Measurements from ENCODE around the gene GALNT17.
"Not testable (repeated sequence)": the region's sequence is repeated elsewhere in the genome, so short reads cannot be mapped to it uniquely, and the experiment has no call there.

GALNT17 gene

DNA sequence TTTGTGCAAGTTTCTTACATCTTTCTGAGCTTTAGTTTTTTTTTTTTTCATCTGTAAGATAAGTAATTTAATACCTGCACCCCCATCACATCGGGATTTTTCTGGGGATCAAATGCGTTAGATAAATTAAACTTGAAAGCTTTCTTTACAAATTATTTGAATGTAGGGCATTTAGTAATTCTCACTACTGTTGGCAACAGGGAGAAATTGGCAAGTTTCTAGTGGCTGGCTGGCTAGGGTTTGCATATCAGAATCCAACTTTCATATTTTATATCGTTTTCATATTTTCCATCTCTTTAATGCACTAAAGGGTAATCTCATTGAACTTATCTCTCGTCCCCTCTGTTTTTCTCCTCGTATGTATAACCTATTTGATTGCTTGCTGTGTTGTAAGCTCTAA lies 412.9 kb downstream of the GALNT17 start:
- no peak for DNase-seq (ENCODE audit: low read depth in 2 of 3, low spot score in 1 of 3)

DNA sequence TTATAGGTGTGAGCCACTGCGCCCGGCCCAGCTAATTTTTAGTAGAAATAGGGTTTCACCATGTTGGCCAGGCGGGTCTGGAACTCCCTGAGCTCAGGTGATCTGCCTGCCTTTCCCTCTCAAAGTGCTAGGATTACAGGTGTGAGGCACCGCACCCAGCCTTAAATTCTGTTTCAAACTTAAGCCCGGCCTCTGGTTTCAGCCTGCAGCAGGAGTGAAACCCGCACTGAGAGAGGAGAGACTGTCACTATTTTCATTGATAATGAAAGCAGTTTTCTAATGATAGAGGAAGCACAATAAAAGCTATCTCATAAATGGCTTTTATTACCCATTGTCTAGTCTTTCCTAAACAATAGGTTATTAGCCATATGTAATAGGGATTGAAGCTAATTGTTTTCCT lies 415.5 kb downstream of the GALNT17 start:
- no peak for DNase-seq (ENCODE audit: low read depth in 2 of 3, low spot score in 1 of 3)

DNA sequence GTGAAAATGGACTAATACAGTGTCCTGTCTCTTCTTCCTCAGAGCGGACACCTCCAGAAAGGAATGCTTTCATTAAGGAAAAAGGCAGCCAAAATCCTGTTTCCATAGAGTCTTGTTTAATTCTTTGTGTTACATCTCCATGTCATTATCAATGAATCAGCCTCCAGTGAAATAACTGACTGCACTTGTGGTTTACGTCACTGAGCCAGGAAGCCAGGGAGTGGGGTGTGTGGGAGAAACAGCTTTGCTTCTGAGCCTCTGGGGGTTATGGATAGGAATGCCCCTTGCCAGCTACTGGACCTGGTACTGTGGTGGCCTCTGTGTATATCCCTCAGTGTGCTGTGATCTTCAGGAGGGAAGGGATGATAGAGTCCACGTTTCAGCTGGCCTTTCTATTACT lies 416.8 kb downstream of the GALNT17 start:
- no peak for DNase-seq (ENCODE audit: low read depth in 2 of 3, low spot score in 1 of 3)

DNA sequence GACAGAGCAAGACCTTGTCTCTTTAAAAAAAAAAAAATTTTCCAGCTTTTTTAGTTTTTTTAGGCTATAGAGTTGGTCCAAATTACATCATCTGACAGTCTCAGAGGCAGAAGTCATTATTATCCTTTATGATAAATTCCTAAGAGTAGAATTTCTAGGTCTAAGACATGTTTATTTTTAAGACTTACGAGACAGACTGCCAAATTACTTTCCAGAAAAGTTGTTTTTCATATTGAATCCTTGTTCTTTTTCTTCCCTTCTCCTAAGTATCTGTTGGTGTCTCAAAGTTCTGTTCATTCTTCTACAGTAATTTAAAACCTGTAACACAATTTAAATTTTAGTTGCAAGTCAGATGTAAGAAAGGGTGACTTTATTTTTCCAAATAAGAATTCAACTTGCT lies 421.4 kb downstream of the GALNT17 start:
- no peak for DNase-seq (ENCODE audit: low read depth in 2 of 3, low spot score in 1 of 3)

DNA sequence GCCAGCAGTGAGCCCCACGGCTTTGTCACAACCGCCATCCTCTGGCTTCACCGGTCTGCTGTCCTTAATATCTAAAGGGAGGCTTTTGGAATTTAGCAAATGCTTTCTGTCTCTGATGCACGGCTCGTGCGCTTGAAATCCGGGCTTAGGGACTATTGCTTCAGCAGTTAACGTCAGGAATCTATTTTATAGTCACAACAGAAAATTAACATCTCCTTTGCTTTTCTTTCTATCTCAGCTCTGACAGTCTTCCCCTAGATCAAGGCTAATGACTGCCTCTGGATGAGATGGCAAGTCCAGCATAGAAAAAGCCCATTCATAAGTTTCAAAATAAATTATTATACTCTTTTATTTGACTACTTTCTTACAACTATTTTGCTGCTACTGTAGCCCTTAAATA lies 423.8 kb downstream of the GALNT17 start:
- no peak for DNase-seq (ENCODE audit: low read depth in 2 of 3, low spot score in 1 of 3)

DNA sequence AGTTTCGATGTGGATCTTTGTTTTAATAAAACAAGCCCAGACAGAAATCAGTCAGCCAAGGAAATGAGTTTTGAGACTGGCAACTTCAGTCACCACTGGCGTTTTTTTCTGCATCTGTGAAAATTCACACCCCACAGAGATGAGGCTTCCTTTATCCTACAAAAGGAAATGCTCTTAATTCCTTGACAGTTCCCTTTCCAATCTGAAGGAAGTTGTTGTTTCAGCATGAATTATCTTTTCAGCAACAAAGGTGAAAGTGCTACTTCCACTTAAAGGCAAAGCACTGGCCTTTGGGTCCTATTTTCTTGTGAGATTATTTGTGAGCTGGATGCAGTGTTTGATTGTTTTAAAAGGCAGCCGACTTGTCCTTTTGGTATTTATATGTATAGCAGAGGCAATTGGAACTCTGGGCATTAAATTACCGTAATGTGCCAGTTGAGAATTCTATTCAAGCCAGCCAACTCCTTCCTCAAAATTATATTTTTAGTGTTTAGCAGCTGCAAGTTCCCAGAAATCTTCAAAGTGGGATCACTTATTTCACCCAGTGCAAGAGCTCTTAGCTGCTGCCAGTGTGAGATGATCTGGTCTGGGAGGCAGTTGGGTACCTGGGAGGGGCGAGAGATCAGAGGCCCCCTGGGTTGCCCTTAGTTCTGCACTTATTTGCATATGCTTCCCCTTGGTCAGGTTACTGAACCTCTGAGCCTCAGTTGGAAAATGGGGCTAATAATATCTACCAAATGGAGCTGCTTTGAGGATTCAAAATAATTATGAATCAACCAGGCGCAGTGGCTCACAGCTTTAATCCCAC lies 427.1 kb downstream of the GALNT17 start:
- no peak for DNase-seq (ENCODE audit: low read depth in 2 of 3, low spot score in 1 of 3)

DNA sequence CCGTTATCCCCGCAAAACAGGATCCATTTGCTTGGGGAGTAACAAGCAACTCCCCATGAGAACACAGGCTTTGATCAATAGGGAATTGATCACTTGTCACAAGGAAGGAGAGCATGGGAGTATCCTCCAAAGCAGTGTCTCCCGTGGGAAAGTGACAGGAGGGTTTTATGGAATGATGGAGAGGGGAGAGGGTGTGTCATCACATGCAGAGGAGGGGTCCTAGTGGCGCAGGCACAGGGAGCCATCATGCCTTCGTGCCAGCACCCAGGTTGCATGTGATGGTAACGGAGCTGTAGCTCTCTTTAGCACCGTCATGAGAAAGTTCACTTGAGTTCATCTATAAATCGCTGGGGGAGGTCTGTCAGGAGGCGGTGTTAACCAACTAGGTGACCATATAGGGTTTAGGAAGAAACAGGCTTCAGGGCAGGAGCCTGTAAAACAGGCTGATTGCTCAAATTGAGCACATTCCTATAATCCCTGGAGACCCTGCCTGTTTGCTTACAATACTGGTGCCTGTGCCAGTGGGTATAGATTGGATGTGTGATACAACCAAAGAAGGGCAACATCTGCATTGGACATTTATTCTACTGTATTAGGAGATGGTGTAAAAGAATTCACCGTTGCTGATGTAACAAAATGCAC lies 428.5 kb downstream of the GALNT17 start:
- DNase-seq (ENCODE audit: low read depth in 2 of 3, low spot score in 1 of 3) = no peak

DNA sequence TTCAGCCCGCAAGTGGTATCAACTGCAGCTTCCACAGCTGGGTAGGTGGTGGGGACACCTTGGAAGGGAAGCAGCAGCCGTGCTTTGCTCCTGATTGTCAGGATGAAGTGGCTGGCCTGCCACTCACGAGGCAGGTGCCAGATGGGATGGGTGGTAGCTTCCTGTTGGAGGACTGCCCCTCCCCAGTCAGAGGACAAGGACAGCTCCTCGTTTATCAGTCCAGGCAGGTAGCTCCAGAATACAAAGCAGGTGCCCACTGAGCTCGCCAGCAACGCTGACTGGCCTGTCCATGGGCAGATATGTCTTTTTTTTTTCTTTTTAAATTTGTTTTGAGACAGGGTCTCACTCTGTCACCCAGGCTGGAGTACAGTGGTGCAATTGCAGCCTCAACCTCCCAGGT lies 431.3 kb downstream of the GALNT17 start:
- no peak for DNase-seq (ENCODE audit: low read depth in 2 of 3, low spot score in 1 of 3)

DNA sequence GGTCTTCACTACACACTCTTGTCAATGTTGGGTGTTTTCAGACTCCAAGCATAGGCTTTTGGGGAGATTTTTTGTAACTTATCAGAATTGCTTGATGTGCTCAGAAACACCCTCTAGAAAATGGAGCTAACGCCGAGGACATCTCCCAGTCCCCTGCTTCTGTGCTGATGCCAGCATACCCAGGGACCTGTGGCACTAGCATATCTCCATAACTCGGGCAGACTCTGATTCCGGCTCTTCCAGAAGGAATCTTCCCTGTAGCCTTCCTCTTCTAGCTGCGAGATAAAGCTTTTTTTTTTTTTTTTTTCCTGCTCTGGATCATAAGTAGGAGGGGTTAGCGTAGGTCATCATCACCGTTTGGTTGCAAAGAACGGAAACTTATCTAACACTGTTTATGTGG lies 434.4 kb downstream of the GALNT17 start:
- no peak for DNase-seq (ENCODE audit: low read depth in 2 of 3, low spot score in 1 of 3)

DNA sequence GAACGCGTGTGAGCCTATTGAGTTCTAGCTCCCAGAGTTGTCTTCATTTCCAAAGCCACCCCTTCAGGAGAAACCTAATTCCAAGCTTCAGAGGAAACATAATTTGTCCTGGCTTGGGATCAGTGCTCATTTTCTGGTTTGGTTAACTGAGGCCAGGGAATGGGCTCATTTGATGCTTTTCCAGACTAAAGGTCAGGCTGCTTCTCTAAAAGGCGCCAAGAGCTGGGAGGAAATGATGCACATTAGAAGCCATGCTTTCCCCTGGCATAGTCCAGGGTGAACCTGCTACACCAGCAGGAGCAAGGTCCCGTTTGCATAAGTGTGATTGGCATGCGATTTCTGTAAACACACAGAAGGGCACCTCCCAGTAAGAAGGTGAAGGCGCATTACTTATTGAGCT lies 435.0 kb downstream of the GALNT17 start:
- DNase-seq (ENCODE audit: low read depth in 2 of 3, low spot score in 1 of 3) = no peak

DNA sequence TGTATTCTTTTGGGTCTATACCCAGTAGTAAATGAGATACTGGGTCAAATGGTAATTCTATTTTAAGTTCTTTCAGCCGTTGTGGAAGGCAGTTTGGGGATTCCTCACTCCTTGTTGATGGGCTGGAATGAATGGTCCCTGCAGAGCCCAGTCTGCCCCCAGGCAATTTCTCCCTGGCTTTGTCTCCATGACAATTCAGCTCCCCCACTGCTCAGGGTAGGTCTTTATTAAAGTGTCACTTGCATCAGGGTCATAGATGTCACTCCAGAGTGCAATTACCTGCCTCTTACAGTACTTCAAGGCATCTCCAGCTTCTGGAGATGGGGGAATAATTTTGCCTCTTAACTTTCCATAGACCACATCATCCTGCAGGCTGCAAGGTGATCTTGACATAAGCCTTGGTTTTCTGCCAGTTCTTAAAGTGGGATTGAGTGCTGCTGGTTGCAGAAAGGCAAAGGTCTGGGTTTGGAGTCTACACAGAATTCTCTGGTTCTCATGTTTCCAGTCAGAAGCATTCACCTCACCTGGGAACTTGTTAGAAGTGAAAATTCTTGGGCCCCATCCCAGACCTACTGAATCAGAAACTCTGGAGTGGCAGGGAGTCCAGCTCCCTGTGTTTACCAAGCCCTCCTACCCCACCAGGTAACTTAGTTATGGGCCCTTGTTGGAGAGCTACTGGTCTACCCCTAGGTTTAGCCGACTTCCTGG lies 442.4 kb downstream of the GALNT17 start:
- DNase-seq (ENCODE audit: low read depth in 2 of 3, low spot score in 1 of 3) = no peak

DNA sequence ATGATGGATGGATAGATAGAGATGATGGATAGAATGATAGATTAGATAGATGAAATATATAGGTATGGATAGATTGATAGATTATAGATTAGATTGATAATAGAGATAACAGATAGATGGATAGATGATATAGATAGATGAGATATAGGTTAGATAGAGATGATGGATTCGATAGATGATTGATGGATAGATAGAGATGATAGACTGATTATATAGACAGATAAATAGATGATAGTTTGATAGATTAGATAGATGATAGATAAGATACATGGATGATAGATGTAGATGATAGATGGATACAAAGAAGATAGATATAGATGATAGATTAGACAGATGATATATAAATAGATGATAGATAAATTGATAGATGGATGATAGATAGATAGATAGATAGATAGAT lies 448.1 kb downstream of the GALNT17 start:
- no peak for DNase-seq (ENCODE audit: low read depth in 2 of 3, low spot score in 1 of 3)

DNA sequence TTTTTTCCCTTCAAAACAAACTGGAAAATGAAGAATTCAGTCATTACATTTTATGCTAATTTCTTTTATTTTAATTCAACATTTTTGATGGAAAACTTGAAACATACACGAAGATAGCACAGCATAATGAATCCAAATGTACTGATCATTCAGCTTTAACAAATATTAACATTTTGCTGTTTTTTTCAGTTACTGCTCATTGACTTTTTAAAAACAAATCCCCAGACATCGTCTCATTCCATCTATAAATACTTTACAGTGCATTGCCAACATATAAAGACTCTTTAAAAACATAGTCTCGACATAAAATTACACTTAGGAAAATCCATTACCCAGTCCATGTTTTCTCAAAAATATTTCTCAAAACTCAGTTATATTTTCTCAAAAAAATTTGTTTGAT lies 452.3 kb downstream of the GALNT17 start:
- no peak for DNase-seq (ENCODE audit: low read depth in 2 of 3, low spot score in 1 of 3)

DNA sequence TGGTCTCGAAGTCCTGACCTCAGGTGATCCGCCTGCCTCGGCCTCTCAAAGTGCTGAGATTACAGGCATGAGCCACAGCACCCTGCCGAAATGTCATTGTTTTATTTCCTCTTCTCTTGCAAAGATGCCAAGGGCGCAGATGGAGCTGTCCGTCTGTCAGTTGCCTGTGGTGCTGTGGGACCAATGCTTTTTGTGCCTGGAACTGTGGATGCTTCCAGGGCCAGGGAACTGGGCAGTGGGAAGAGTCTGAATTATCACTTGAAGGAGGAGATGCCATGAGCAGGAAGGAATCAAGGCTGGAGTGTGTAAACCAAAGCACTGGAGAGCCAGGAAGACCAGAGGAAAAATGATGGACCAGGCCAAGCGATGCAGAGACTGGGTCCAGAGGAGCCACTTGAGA lies 459.9 kb downstream of the GALNT17 start:
- no peak for DNase-seq (ENCODE audit: low read depth in 2 of 3, low spot score in 1 of 3)

DNA sequence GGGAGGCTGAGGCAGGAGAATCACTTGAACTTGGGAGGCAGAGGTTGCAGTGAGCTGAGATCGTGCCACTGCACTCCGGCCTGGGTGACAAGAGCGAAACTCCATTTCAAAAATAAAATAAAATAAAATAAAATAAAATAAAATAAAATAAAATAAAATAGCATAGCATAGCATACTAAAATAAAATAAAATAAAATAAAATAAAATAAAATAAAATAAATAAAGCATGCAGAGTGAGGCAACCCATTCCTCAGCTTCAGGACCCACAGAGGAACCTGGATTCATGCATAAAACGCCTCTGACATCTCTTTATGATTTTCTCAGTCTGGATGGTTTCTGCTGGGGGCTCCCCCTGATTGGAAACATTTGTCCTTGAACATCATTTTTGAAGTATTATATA lies 460.4 kb downstream of the GALNT17 start:
- not testable (repeated sequence) for DNase-seq (ENCODE audit: low read depth in 2 of 3, low spot score in 1 of 3)

DNA sequence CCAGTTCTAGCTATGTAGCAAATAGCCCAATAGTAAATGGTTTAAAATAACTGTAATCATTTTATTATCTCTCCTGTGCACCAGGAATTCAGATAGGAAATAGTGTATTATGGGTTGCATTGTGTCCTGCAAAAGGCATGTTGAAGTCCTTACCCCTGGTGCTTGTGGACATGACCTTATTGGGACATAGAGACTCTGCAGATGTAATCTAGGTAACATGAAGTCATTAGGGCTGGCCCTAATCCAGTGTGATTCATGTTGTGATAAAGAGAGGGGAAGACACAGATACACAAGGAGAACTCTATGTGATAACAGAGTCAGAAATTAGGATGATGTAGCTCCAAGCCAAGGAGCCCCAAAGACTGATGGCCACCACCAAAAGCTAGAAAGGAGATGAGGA lies 462.8 kb downstream of the GALNT17 start:
- no peak for DNase-seq (ENCODE audit: low read depth in 2 of 3, low spot score in 1 of 3)

DNA sequence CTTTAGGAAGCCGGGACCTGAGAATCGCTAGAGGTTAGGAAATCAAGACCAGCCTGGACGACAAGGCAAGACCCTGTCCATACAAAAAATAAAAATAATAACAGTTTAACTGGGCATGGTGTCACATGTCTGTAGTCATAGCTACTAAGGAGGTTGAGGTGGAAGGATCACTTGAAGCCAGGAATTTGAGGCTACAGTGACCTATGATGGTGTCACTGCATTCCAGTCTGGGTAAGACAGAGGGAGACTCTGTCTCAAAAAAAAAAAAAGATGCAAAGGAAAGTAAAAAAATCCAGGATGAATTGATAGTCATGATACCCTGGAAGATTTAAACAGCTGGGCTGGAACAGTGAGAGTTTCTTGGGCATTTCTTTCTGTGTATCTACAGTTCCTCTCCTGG lies 463.2 kb downstream of the GALNT17 start:
- DNase-seq (ENCODE audit: low read depth in 2 of 3, low spot score in 1 of 3) = no peak

DNA sequence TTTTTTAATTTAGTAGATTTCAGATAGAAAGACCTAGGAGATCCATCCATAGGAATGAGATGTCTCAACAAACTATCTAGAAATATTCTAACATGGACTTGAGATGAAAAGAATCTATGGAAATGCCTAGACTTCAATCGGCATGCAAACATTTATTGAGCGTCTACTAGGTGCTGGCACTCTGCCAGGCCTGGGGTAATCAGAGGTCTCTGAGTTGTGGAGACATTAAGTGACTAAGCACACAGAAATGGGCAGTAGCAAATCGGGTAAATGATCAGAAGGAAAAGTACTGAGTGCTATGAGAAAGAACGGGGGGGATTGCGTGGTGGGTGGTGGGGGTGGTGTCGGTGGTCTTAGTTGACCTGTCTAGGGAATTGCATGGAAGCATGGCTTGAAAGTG lies 466.6 kb downstream of the GALNT17 start:
- DNase-seq (ENCODE audit: low read depth in 2 of 3, low spot score in 1 of 3) = no peak

DNA sequence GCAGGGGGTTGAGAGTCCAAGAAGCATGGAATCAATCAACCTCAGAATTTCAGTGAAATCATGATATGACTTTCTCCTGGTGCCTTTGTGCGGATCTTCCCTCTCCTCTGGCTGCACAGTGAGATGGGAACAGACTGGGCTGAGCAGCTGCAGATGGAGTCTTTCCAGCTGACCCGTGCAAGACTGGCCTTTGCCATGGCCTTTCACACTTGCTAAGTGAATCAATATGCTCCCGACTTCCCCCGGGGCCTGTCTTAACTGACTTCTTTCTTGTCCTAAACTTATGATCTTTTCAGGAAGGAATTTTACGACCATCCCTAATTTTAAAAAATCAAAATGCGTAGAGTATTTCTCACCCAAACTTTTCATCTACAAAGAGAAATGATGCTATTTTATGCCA lies 469.9 kb downstream of the GALNT17 start:
- DNase-seq (ENCODE audit: low read depth in 2 of 3, low spot score in 1 of 3) = no peak

DNA sequence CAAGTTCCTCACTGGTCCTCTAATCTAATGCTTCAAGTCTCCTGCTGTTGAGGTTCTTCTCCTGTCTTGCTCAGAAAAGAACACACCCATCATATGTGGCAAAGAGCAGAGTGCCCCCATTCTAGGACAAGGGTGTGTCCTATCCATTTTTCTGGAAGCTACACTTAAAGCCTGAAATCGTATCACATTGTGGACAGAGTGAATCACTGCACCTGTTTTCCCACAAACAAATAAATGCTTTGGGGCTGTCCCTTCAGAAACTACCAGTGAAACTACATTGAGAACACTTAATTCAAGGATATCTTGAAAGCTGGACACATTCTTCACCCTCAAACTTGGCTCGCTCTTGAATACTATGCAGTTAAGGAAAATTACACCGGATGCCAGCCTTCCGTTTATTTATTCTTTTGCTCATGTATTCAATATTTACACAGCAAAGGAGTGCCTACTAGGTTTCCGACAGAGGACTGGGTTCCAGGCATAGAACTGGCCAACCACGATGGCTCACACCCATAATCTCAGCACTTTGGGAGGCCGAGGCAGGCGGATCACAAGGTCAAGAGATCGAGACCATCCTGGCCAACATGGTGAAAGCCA lies 473.0 kb downstream of the GALNT17 start:
- DNase-seq (ENCODE audit: low read depth in 2 of 3, low spot score in 1 of 3) = no peak

DNA sequence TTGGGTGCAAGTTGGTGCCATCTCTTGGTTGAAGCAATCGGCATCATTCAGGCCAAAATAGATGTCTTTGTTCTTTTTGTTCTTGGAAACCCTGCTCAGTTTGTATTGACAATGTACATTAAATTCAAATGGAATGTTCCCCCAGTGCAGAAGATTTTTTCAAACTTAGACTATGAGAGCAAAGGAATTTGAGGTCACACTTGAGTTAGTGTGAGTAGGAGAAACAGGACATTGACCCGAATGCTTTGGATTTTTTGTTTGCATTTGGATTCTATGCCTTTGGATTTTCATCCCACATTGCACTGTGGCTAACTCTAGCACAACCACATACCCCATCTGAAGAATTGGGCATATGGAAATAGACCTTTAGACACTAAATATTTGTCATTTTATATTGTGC lies 480.0 kb downstream of the GALNT17 start:
- DNase-seq (ENCODE audit: low read depth in 2 of 3, low spot score in 1 of 3) = no peak

DNA sequence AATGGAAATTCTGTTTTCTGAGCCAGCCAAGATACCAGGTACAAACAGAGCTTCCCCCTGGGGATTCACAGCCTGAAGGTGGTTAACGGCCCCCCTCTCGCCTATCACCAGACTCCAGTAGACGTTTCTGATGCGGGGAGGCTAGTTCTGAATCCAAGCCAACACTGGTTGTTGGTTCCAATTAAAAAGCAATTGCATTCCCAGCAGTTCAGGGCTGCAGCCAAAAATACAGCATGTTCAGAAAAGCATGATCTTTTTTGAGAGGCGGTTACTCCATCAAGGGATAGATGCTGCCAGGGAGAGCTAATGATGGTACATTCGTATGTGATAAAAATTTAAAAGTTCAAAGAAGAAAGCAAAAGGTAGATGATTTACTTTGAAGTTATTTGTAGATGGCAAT lies 481.0 kb downstream of the GALNT17 start:
- DNase-seq (ENCODE audit: low read depth in 2 of 3, low spot score in 1 of 3) = no peak
